Uterus (tissue), 4 donors: ENCODE measurements around the gene QKI. TPM values are rescaled to one million over a fixed set of nuclear protein-coding genes. Genes with fewer than 3 reads are reported as not detected.

ENCODE experiments used
- DNase-seq, 2 donors: peaks; one replicate each; pipeline ENCODE4 v3.0.0-alpha.2; 2019 to 2020
- H3K27ac ChIP-seq, 2 donors: fragments of 200-600 bp; sonication (generic); 1 replicate in 1 of 2; 2 replicates in 1 of 2; pipeline ENCODE4 v1.5.1; 2016 to 2018
- H3K27me3 ChIP-seq, 2 donors: fragments of 200-600 bp; sonication (generic); one replicate each; pipeline ENCODE4 v1.5.1; 2018 to 2019; ENCODE audit warnings: control low read depth in 1 of 2
- H3K36me3 ChIP-seq, 2 donors: fragments of 200-600 bp; sonication (generic); one replicate each; pipeline ENCODE4 v1.5.1; 2019; ENCODE audit warnings: control low read depth in 1 of 2
- H3K4me1 ChIP-seq, 2 donors: fragments of 200-600 bp; sonication (generic); one replicate each; pipeline ENCODE4 v1.5.1; 2018 to 2019; ENCODE audit warnings: control low read depth in 1 of 2
- H3K4me3 ChIP-seq, 2 donors: fragments of 200-600 bp; sonication (generic); 1 replicate in 1 of 2; 2 replicates in 1 of 2; pipeline ENCODE4 v1.5.1; 2018 to 2019; ENCODE audit warnings: mild to moderate bottlenecking in 1 of 2
- H3K9me3 ChIP-seq, 2 donors: fragments of 200-600 bp; sonication (generic); one replicate each; pipeline ENCODE4 v1.5.1; 2019; ENCODE audit warnings: control low read depth in 1 of 2
- POLR2A ChIP-seq, 2 donors: fragments of 450-650 bp; IDR thresholded peaks; one replicate each; pipeline ENCODE4 v1.6.1; 2016; ENCODE audit warnings: antibody characterized with exemption in 2 of 2, mild to moderate bottlenecking in 1 of 2, moderate library complexity in 1 of 2
- intact Hi-C: fragments of 100-400 bp; cut with DNase I; formaldehyde crosslinking; loops from one replicate; pipeline ENCODE4 v1.15.1; 2023; ENCODE audit warnings: low total_unique reads
- total RNA-seq, 4 donors: library from RNA; depleted of rRNA in 3 of 4; stranded (reverse); fragments of >200 nt in 3 of 4; gene quantifications; one replicate each; pipeline versions ENCODE4 v1.1.0 to v1.2.4, GENCODE V29; 2014 to 2023
- TF ChIP-seq, protein P1 (sequence below), 4 experiments: fragments of 200-600 bp in 2 of 4; fragments of 450-650 bp in 2 of 4; sonication (generic) in 2 of 4; IDR thresholded peaks; one replicate each; pipeline ENCODE4 v1.5.1; 2016 to 2019; ENCODE audit warnings: antibody characterized with exemption in 4 of 4, mild to moderate bottlenecking in 2 of 4, moderate library complexity in 1 of 4
- donor health status: DM: yes; HTN: yes; CAD: no.

The QKI gene
- total RNA-seq, 4 donors from 2014 or later, result 93.5 to 213 (median 164) TPM

DNA sequence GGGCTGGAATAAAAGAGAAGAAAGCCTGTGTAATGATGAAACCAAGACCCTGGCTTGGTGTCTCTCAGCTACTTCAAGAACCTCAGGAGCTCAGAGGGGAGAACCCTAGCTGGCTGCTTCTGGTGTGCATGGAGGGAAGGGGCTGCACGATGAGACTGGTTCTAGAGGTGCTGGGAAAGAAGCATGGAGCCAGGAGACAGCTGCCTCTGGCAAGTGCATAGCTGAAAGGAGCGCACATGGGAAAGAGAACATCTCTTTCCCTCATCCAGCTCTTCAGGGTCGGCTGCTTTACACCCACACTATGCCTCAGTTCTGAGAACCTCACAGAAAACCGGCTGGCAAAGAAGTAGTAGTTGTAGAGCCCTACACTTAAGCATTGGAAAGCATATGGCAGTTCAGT is 139.5 kb downstream of the QKI start:
- intact Hi-C loops, result no loop called here
- no peaks in the 10 kb centered on the region for H3K4me1 ChIP-seq
- H3K4me3 ChIP-seq, result no peak overlapping the region
- TF ChIP-seq, protein P1, sequence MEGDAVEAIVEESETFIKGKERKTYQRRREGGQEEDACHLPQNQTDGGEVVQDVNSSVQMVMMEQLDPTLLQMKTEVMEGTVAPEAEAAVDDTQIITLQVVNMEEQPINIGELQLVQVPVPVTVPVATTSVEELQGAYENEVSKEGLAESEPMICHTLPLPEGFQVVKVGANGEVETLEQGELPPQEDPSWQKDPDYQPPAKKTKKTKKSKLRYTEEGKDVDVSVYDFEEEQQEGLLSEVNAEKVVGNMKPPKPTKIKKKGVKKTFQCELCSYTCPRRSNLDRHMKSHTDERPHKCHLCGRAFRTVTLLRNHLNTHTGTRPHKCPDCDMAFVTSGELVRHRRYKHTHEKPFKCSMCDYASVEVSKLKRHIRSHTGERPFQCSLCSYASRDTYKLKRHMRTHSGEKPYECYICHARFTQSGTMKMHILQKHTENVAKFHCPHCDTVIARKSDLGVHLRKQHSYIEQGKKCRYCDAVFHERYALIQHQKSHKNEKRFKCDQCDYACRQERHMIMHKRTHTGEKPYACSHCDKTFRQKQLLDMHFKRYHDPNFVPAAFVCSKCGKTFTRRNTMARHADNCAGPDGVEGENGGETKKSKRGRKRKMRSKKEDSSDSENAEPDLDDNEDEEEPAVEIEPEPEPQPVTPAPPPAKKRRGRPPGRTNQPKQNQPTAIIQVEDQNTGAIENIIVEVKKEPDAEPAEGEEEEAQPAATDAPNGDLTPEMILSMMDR (IDR thresholded peaks at IDR 0.05), result no peak
- TF ChIP-seq POLR2A (IDR thresholded peaks at IDR 0.05), result no peak
- H3K27me3 ChIP-seq, result no peaks in the 10 kb centered on the region
- no peaks in the 10 kb centered on the region for H3K36me3 ChIP-seq
- H3K9me3 ChIP-seq, result no peaks in the 10 kb centered on the region
- DNase-seq, result no peak
- H3K27ac ChIP-seq, result no peak overlapping the region

DNA sequence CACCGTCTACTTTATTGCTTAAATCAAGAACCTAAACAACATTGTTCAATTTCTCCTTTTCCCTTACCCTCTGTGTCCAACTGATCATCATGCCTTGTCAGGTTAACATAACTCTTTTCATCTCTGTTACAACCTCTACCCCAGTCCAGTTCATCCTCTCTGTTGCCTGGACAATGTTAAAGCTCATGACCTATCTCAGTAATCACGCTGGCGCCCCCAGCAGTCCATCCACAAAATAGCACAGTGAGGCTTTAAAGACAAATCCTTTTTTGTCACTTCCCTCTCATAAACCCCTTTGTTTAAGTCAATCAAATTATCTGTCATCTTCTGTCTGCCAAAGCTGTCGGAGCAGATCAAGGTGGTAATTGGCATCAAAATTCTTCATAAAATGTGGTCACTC is 140.1 kb downstream of the QKI start:
- Histone ChIP-seq H3K4me1 (no peaks in the 10 kb centered on the region), H3K9me3 (no peaks in the 10 kb centered on the region), H3K27me3 (no peaks in the 10 kb centered on the region), H3K4me3 (no peak overlapping the region), H3K36me3 (no peaks in the 10 kb centered on the region), H3K27ac (no peak overlapping the region)
- TF ChIP-seq, protein P1 (IDR thresholded peaks at IDR 0.05), result peak in 1 of 4 experiments; percentile 22
- no peak for TF ChIP-seq POLR2A (IDR thresholded peaks at IDR 0.05)
- no peak for DNase-seq
- intact Hi-C loops, result no loop called here

DNA sequence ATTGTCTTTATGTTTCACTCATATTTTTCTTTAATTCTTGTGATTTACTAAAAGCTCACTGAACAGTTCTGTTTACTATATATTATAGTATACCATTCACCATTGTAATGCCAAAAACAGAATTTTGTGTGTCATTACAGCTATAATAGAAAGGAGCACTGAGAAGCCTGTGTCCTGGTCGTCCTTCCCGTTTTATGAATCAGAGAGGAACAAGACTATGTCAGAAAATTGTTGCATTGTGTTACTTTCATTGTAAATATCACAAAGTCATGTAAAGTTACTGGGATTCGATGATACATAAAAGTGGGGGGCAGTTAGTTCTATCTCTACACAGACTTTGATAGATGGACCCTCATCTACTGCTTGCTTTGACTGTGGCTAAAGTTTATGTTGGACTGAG is 145.1 kb downstream of the QKI start:
- H3K36me3 ChIP-seq, result no peaks in the 10 kb centered on the region
- no peaks in the 10 kb centered on the region for H3K27me3 ChIP-seq
- no peaks in the 10 kb centered on the region for H3K9me3 ChIP-seq
- no peak for TF ChIP-seq POLR2A (IDR thresholded peaks at IDR 0.05)
- TF ChIP-seq, protein P1 (IDR thresholded peaks at IDR 0.05), result no peak
- DNase-seq, result no peak
- H3K4me1 ChIP-seq, result no peaks in the 10 kb centered on the region
- no peak overlapping the region for H3K4me3 ChIP-seq
- no peak overlapping the region for H3K27ac ChIP-seq
- intact Hi-C loops, result no loop called here

DNA sequence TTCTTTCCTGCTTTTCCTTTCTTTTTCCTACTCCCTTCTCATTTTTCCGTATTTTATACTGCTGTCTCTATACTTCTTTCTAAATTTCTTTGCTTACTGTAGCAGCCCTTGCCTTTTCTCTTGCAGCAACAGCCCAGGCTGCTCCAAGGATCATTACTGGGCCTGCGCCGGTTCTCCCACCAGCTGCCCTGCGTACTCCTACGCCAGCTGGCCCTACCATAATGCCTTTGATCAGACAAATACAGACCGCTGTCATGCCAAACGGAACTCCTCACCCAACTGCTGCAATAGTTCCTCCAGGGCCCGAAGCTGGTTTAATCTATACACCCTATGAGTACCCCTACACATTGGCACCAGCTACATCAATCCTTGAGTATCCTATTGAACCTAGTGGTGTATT is 148.8 kb downstream of the QKI start:
- Histone ChIP-seq H3K27me3 (no peaks in the 10 kb centered on the region), H3K9me3 (no peaks in the 10 kb centered on the region), H3K4me3 (no peak overlapping the region), H3K36me3 (no peaks in the 10 kb centered on the region), H3K4me1 (no peaks in the 10 kb centered on the region), H3K27ac (no peak overlapping the region)
- intact Hi-C loops, result no loop called here
- no peak for TF ChIP-seq POLR2A (IDR thresholded peaks at IDR 0.05)
- TF ChIP-seq, protein P1 (IDR thresholded peaks at IDR 0.05), result no peak
- no peak for DNase-seq

DNA sequence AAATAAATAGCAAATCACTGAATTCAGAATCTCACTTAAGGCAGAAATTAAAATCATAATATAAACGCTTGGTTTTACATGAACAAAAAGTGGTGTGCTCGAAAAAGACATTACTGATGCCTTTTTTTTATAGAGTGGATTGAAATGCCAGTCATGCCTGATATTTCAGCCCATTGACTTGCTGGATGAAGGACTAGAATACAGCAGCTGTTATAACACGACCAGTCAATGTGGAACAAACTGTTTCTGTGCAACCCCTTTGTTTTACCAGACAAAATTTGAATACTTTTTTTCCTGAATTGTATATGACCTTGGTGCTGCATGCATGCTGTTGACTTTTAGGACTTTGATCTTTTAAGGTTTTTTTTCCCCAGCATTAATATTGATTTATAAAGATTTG is 150.0 kb downstream of the QKI start:
- H3K4me3 ChIP-seq, result no peak overlapping the region
- H3K27ac ChIP-seq, result no peak overlapping the region
- H3K4me1 ChIP-seq, result no peaks in the 10 kb centered on the region
- H3K36me3 ChIP-seq, result no peaks in the 10 kb centered on the region
- no peaks in the 10 kb centered on the region for H3K9me3 ChIP-seq
- H3K27me3 ChIP-seq, result no peaks in the 10 kb centered on the region
- TF ChIP-seq, protein P1 (IDR thresholded peaks at IDR 0.05), result no peak
- TF ChIP-seq POLR2A (IDR thresholded peaks at IDR 0.05), result no peak
- intact Hi-C loops, result no loop called here
- no peak for DNase-seq
